Stimulated activated CD4-positive, alpha-beta T cell treated with anti-CD3 and anti-CD28 coated beads, Interleukin-12 subunit alpha, Interleukin-12 subunit beta, amount 100 ng/mL, for 4 hours (primary cell): Measurements from ENCODE around the gene EBI3.
"Not testable (repeated sequence)": the region's sequence is repeated elsewhere in the genome, so short reads cannot be mapped to it uniquely, and the experiment has no call there.

ENCODE experiments used
- DNase-seq: peaks from one replicate; pipeline ENCODE4 v3.0.0-alpha.2; 2020

Gene EBI3

GRCh38 chr19:4279530-4280422 is 50.5 kb downstream of the EBI3 start:
- no peak for DNase-seq

- no peak for DNase-seq
Observed at GRCh38 chr19:4284176-4284958, 55.0 kb downstream of the EBI3 start.

GRCh38 chr19:4284974-4285373 is 55.7 kb downstream of the EBI3 start:
- DNase-seq = no peak

- not testable (repeated sequence) for DNase-seq
Observed at GRCh38 chr19:4286141-4286540, 56.8 kb downstream of the EBI3 start.
